ENCODE measurements around the gene KCTD6. TPM values are rescaled to one million over a fixed set of nuclear protein-coding genes. Genes with fewer than 3 reads are reported as not detected.

Gene KCTD6
- total RNA-seq, 1 donor from 2014 or later = 14.4 TPM

GRCh38 chr3:58492494-58492905 is 604 bp downstream of the KCTD6 start:
- Mint-ChIP-seq H3K4me3 (ENCODE audit: unreplicated experiment) (peak overlapping the region; percentile 93), H3K36me3 (ENCODE audit: unreplicated experiment) (no peaks in the 10 kb centered on the region), H3K27ac (ENCODE audit: unreplicated experiment) (peak overlapping the region; percentile 70), H3K4me1 (ENCODE audit: unreplicated experiment) (peaks cover 71% of the 10 kb centered on the region), H3K9me3 (ENCODE audit: unreplicated experiment) (no peaks in the 10 kb centered on the region), H3K27me3 (ENCODE audit: unreplicated experiment) (no peaks in the 10 kb centered on the region)
- TF ChIP-seq CTCF (IDR thresholded peaks at IDR 0.05) = no peak
- DNase-seq (ENCODE audit: extremely low spot score, unreplicated experiment) = no peak

DNA sequence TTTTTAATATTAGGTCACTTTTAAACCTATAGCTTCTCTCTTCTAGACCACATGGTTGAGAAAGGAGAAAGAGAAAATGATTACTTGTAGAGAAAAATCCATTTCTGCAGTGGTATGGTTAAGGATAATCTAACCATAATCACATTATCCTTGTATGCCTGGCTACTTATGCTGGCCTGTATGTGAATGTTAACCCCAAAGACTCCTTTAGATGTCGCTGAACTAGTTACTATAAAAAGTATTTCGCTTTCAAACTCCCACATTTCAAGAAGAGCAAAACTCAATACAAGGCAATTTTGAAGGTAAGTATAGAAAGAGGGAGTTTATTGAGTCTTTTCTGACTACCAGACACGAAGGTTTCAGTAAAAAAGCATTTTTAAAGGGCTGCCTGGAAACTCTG is 2.2 kb downstream of the KCTD6 start:
- peaks cover 74% of the 10 kb centered on the region for H3K4me1 Mint-ChIP-seq (ENCODE audit: unreplicated experiment)
- peak overlapping the region; percentile 93 for H3K4me3 Mint-ChIP-seq (ENCODE audit: unreplicated experiment)
- H3K27ac Mint-ChIP-seq (ENCODE audit: unreplicated experiment) = no peak overlapping the region
- no peaks in the 10 kb centered on the region for H3K27me3 Mint-ChIP-seq (ENCODE audit: unreplicated experiment)
- DNase-seq (ENCODE audit: extremely low spot score, unreplicated experiment) = no peak
- no peaks in the 10 kb centered on the region for H3K9me3 Mint-ChIP-seq (ENCODE audit: unreplicated experiment)
- no peaks in the 10 kb centered on the region for H3K36me3 Mint-ChIP-seq (ENCODE audit: unreplicated experiment)
- peak; percentile 25 for TF ChIP-seq CTCF (IDR thresholded peaks at IDR 0.05)

DNA sequence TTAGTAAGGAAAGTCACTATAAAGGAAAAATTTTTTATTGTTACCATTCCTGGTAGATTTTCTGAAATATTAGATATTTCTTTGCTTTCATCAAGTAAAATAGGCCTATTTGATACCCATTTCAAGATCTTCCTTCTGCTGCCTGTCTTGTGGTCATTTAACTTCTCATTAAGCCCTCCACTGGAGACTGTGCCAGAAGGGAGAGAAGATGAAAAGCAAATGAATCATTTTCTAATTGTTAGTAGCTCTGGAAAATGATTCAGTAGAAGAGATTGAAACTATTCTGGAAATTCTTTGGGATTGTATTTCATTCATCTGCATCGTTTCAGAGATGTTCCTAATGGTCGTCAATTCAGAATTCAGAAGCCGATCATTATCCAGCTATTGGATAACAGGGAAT is 3.2 kb downstream of the KCTD6 start:
- no peak for TF ChIP-seq CTCF (IDR thresholded peaks at IDR 0.05)
- Mint-ChIP-seq H3K4me3 (ENCODE audit: unreplicated experiment) (no peak overlapping the region), H3K9me3 (ENCODE audit: unreplicated experiment) (no peaks in the 10 kb centered on the region), H3K27ac (ENCODE audit: unreplicated experiment) (no peak overlapping the region), H3K27me3 (ENCODE audit: unreplicated experiment) (no peaks in the 10 kb centered on the region), H3K4me1 (ENCODE audit: unreplicated experiment) (peaks cover 67% of the 10 kb centered on the region), H3K36me3 (ENCODE audit: unreplicated experiment) (peaks cover 2% of the 10 kb centered on the region)
- no peak for DNase-seq (ENCODE audit: extremely low spot score, unreplicated experiment)

- Mint-ChIP-seq H3K36me3 (ENCODE audit: unreplicated experiment) (peaks cover 10% of the 10 kb centered on the region), H3K27me3 (ENCODE audit: unreplicated experiment) (no peaks in the 10 kb centered on the region), H3K4me3 (ENCODE audit: unreplicated experiment) (no peak overlapping the region), H3K4me1 (ENCODE audit: unreplicated experiment) (peaks cover 61% of the 10 kb centered on the region), H3K9me3 (ENCODE audit: unreplicated experiment) (no peaks in the 10 kb centered on the region), H3K27ac (ENCODE audit: unreplicated experiment) (no peak overlapping the region)
- TF ChIP-seq CTCF (IDR thresholded peaks at IDR 0.05) = no peak
- no peak for DNase-seq (ENCODE audit: extremely low spot score, unreplicated experiment)
Measured at GRCh38 chr3:58496206-58496857, 4.4 kb downstream of the KCTD6 start.

DNA sequence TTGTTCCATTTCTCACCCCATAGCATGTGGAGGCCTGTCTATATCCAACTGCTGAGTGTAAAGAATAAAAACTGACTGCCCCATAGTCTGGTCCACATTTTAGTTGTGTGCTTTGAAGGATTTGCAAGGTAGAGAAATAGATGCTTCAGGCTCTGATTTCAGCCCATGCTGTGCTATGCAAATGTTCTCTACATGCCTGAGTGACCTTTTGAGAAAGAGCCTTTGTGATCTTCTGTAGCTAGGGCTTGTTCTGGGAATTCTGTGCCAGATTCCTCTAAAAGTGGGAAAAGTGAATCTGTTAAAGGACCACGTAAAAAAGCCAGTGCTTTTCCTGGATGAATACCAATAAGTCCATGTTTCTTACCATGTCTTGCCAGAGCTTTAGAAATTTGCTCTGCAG is 5.2 kb downstream of the KCTD6 start:
- DNase-seq (ENCODE audit: extremely low spot score, unreplicated experiment) = no peak
- TF ChIP-seq CTCF (IDR thresholded peaks at IDR 0.05) = no peak
- Mint-ChIP-seq H3K36me3 (ENCODE audit: unreplicated experiment) (peaks cover 15% of the 10 kb centered on the region), H3K4me3 (ENCODE audit: unreplicated experiment) (no peak overlapping the region), H3K9me3 (ENCODE audit: unreplicated experiment) (no peaks in the 10 kb centered on the region), H3K27ac (ENCODE audit: unreplicated experiment) (peak overlapping the region; percentile 29), H3K27me3 (ENCODE audit: unreplicated experiment) (no peaks in the 10 kb centered on the region), H3K4me1 (ENCODE audit: unreplicated experiment) (peaks cover 58% of the 10 kb centered on the region)

All from osteocyte (in vitro differentiated cells).